Endothelial cell of umbilical vein (primary cell): ENCODE measurements around the gene NRCAM. TPM values are rescaled to one million over a fixed set of nuclear protein-coding genes. Genes with fewer than 3 reads are reported as not detected.
A peak's percentile ranks its signal among the peaks of the same experiment; 100 is the strongest.

Experiments
- BruUV-seq: library from RNA; stranded (reverse); fragments of 400-500 nt; replicated peaks from 2 replicates; lab custom pipeline; 2021; lab: Mats Ljungman, UMichigan
- CTCF ChIA-PET: fragments of 300-600, 350-600 bp; sonication (Branson Sonifier 250); formaldehyde crosslinking; loops from one replicate; lab custom pipeline; 2021; ENCODE audit warnings: antibody characterized with exemption, inconsistent platforms; lab: Charles Lee
- POLR2A ChIA-PET: fragments of 300-600, 350-600 bp; sonication (Branson Sonifier 250); formaldehyde crosslinking; loops from one replicate; lab custom pipeline; 2021; ENCODE audit warnings: antibody characterized with exemption, inconsistent platforms; lab: Charles Lee
- DNase-seq: peaks from one replicate; pipeline ENCODE4 v3.0.0-alpha.2; 2011; ENCODE audit warnings: low read depth, low spot score
- FAIRE-seq: peaks from 2 replicates; lab custom pipeline; 2011; peaks lifted over from hg19 to GRCh38; lab: Jason Lieb, UNC
- H2AFZ ChIP-seq: 2 replicates; pipeline ENCODE4 v1.6.0; 2012; ENCODE audit warnings: low read depth, low read length, control low read depth, inconsistent platforms
- H3K27ac ChIP-seq: 2 replicates; pipeline ENCODE4 v1.5.1; 2011; ENCODE audit warnings: low read depth, mild to moderate bottlenecking, control low read depth, low read length, moderate library complexity; ENCODE audit not compliant: insufficient read depth
- H3K27me3 ChIP-seq, 2 experiments: 2 replicates each; pipeline versions ENCODE4 v1.6.0 to v1.6.1; 2011; ENCODE audit warnings: low read length in 2 of 2, mixed read lengths in 1 of 2; ENCODE audit not compliant: control insufficient read depth in 2 of 2, insufficient read depth in 2 of 2
- H3K36me3 ChIP-seq, 2 experiments: 2 replicates in 1 of 2; 3 replicates in 1 of 2; pipeline ENCODE4 v1.5.1; 2011; ENCODE audit warnings: low read length in 2 of 2, mild to moderate bottlenecking in 1 of 2, moderate library complexity in 1 of 2; ENCODE audit not compliant: control insufficient read depth in 2 of 2, insufficient read depth in 2 of 2; ENCODE audit errors: extremely low read depth in 1 of 2
- H3K4me1 ChIP-seq: 3 replicates; pipeline ENCODE4 v1.5.1; 2011; ENCODE audit warnings: mild to moderate bottlenecking, low read length; ENCODE audit not compliant: control insufficient read depth, insufficient read depth; ENCODE audit errors: extremely low read depth
- H3K4me2 ChIP-seq: 2 replicates; pipeline ENCODE4 v1.6.1; 2011; ENCODE audit warnings: low read length, control low read depth, mixed read lengths; ENCODE audit not compliant: insufficient read depth
- H3K4me3 ChIP-seq, 3 experiments: fragments of 200-600 bp in 1 of 3; sonication (generic), shearing (Covaris generic) in 1 of 3; replicated peaks in 1 of 3; 2 replicates each; pipeline ENCODE4 v1.5.1; 2011 to 2016; ENCODE audit warnings: control low read depth in 3 of 3, low read length in 3 of 3, mild to moderate bottlenecking in 2 of 3, inconsistent platforms in 1 of 3, low read depth in 1 of 3, moderate library complexity in 1 of 3; ENCODE audit not compliant: insufficient read depth in 1 of 3
- H3K79me2 ChIP-seq: 2 replicates; pipeline ENCODE4 v1.6.0; 2012; ENCODE audit warnings: low read length, inconsistent platforms; ENCODE audit not compliant: control insufficient read depth, insufficient read depth
- H3K9ac ChIP-seq: replicated peaks from 2 replicates; pipeline ENCODE3; 2011; ENCODE audit warnings: low read length, control low read depth; ENCODE audit not compliant: insufficient read depth; ENCODE audit errors: extremely low read depth
- H3K9me1 ChIP-seq: replicated peaks from 3 replicates; pipeline ENCODE4 v1.6.0; 2011; ENCODE audit warnings: mild to moderate bottlenecking, low read length; ENCODE audit not compliant: control insufficient read depth, insufficient read depth; ENCODE audit errors: extremely low read depth
- H3K9me3 ChIP-seq: replicated peaks from 2 replicates; pipeline ENCODE4 v1.5.1; 2012; ENCODE audit warnings: low read length, inconsistent platforms; ENCODE audit not compliant: control insufficient read depth, insufficient read depth
- H4K20me1 ChIP-seq: replicated peaks from 2 replicates; pipeline ENCODE3; 2011; ENCODE audit warnings: mild to moderate bottlenecking, low read length; ENCODE audit not compliant: control insufficient read depth, insufficient read depth; ENCODE audit errors: extremely low read depth
- CTCF ChIP-seq, 2 donors: IDR thresholded peaks; 1 replicate in 1 of 2; 2 replicates in 1 of 2; pipeline ENCODE4 v1.5.1; 2011; ENCODE audit warnings: low read length in 2 of 2, mild to moderate bottlenecking in 2 of 2, moderate library complexity in 2 of 2, control low read depth in 1 of 2, inconsistent platforms in 1 of 2, low read depth in 1 of 2; ENCODE audit not compliant: insufficient read depth in 1 of 2; ENCODE audit errors: extremely low read depth in 1 of 2
- EZH2 ChIP-seq: IDR thresholded peaks from 2 replicates; pipeline ENCODE4 v1.6.1; 2012; ENCODE audit warnings: borderline replicate concordance, low read depth, mild to moderate bottlenecking, moderate library complexity, low read length, inconsistent platforms; ENCODE audit not compliant: severe bottlenecking
- FOS ChIP-seq: IDR thresholded peaks from 2 replicates; pipeline ENCODE4 v1.6.1; 2011; ENCODE audit warnings: mild to moderate bottlenecking, low read length, moderate library complexity, borderline replicate concordance; ENCODE audit not compliant: insufficient read depth
- GATA2 ChIP-seq: IDR thresholded peaks from 2 replicates; pipeline ENCODE4 v1.7.0; 2011; ENCODE audit warnings: low read depth, mild to moderate bottlenecking, moderate library complexity, mixed read lengths, low read length; ENCODE audit not compliant: insufficient read length, insufficient read depth
- JUN ChIP-seq: IDR thresholded peaks from 2 replicates; pipeline ENCODE4 v1.6.1; 2011; ENCODE audit warnings: borderline replicate concordance, low read depth; ENCODE audit not compliant: insufficient read length, insufficient read depth
- MAX ChIP-seq: IDR thresholded peaks from 2 replicates; pipeline ENCODE4 v1.6.1; 2011; ENCODE audit not compliant: insufficient read depth, insufficient read length
- MYC ChIP-seq: IDR thresholded peaks from one replicate; pipeline ENCODE4 v1.6.1; 2011; ENCODE audit warnings: mild to moderate bottlenecking, low read depth, low read length
- POLR2A ChIP-seq: IDR thresholded peaks from 2 replicates; pipeline ENCODE4 v1.6.1; 2012; ENCODE audit warnings: low read depth, mild to moderate bottlenecking, control low read depth, low read length
- POLR2AphosphoS5 ChIP-seq: IDR thresholded peaks from 2 replicates; pipeline ENCODE4 v1.6.1; 2012; ENCODE audit warnings: low read depth, mild to moderate bottlenecking, control low read depth, low read length, moderate library complexity; ENCODE audit not compliant: insufficient read depth
- dilution Hi-C: fragments of 300-500 bp; cut with MboI; formaldehyde crosslinking; loops from one replicate; pipeline ENCODE4 v1.15.0; 2019; ENCODE audit warnings: low sequenced_read_pairs; ENCODE audit not compliant: extremely low pct_ligation_motif_present
- intact Hi-C: fragments of 100-400 bp; cut with micrococcal nuclease; formaldehyde crosslinking; loops from one replicate; pipeline ENCODE4 v1.10.0; 2022
- polyA plus RNA-seq, 4 experiments: library from polyadenylated mRNA; depleted of rRNA in 3 of 4; stranded (reverse) in 3 of 4; unstranded in 1 of 4; fragments of >200 nt; gene quantifications; 2 replicates each; pipeline versions ENCODE4 v1.2.1 to v1.2.3, GENCODE V29; 2011 to 2012; ENCODE audit warnings: missing spikeins in 1 of 4
- total RNA-seq: library from RNA; stranded (reverse); gene quantifications from 2 replicates; pipeline ENCODE4 v1.2.3, GENCODE V29; 2021

NRCAM gene
- total and polyA plus RNA-seq, 2 donors (not counting 3 experiments of a cell fraction or from before 2014, with no cell fraction given) = 26.0 to 47.6 TPM

GRCh38 chr7:108235451-108236061 lies 220.7 kb downstream of the NRCAM start:
- Histone ChIP-seq H3K9me1 (no peaks in the 10 kb centered on the region), H3K27me3 (no peaks in the 10 kb centered on the region), H2AFZ (peak overlapping the region; percentile 36), H3K4me2 (peak overlapping the region; percentile 44), H3K4me1 (peaks cover 28% of the 10 kb centered on the region), H3K79me2 (no peaks in the 10 kb centered on the region), H3K9ac (peak overlapping the region; percentile 21), H4K20me1 (no peaks in the 10 kb centered on the region), H3K36me3 (peaks cover 0 to 4% of the 10 kb centered on the region in 2 experiments), H3K27ac (peak overlapping the region; percentile 64), H3K9me3 (no peaks in the 10 kb centered on the region), H3K4me3 (no peak overlapping the region)
- DNase-seq = no peak
- ChIA-PET CTCF (interaction anchor here (0.7 to 1.5 kb wide), 3 partner anchors 9 to 57 kb away, joined by 3 to 4 read pairs (median 3); no protein-coding TSS in a partner anchor), POLR2A (no interaction called here)
- no TSS peak for BruUV-seq
- dilution Hi-C loops (no loop called here), intact Hi-C loops (no loop called here)
- TF ChIP-seq JUN (no peak), FOS (no peak), CTCF (IDR thresholded peaks at IDR 0.05; ENCODE audit: extremely low read depth in 1 of 2, insufficient read depth in 1 of 2, low read depth in 1 of 2, low read length in 2 of 2) (no peak), POLR2A (no peak), GATA2 (no peak), MAX (no peak), MYC (no peak), EZH2 (no peak), POLR2AphosphoS5 (no peak)
- FAIRE-seq = no peak
